Stomach (tissue), 4 donors: ENCODE results near the gene ABCA12.
"Not testable (repeated sequence)": the region's sequence is repeated elsewhere in the genome, so short reads cannot be mapped to it uniquely, and the experiment has no call there.

Experiments used
- EP300 ChIP-seq: sonication (generic); formaldehyde crosslinking; IDR thresholded peaks from one replicate; pipeline ENCODE4 v1.6.1; 2017; ENCODE audit warnings: antibody characterized with exemption
- POLR2A ChIP-seq, 4 donors: fragments of 450-650 bp; IDR thresholded peaks; one replicate each; pipeline ENCODE4 v1.6.1; 2016; ENCODE audit warnings: antibody characterized with exemption in 4 of 4, control low read depth in 2 of 4, mild to moderate bottlenecking in 1 of 4, moderate library complexity in 1 of 4
- POLR2AphosphoS5 ChIP-seq, 3 donors: sonication (generic); formaldehyde crosslinking; IDR thresholded peaks; one replicate each; pipeline ENCODE4 v1.6.1; 2016; ENCODE audit warnings: antibody characterized with exemption in 3 of 3
- TF ChIP-seq, protein P1 (sequence below), 7 experiments: fragments of 450-650 bp in 4 of 7; fragments of 200-600 bp in 3 of 7; sonication (generic) in 3 of 7; IDR thresholded peaks; one replicate each; pipeline ENCODE4 v1.5.1; 2016 to 2019; ENCODE audit warnings: antibody characterized with exemption in 7 of 7, control low read depth in 2 of 7, mild to moderate bottlenecking in 1 of 7

DNA sequence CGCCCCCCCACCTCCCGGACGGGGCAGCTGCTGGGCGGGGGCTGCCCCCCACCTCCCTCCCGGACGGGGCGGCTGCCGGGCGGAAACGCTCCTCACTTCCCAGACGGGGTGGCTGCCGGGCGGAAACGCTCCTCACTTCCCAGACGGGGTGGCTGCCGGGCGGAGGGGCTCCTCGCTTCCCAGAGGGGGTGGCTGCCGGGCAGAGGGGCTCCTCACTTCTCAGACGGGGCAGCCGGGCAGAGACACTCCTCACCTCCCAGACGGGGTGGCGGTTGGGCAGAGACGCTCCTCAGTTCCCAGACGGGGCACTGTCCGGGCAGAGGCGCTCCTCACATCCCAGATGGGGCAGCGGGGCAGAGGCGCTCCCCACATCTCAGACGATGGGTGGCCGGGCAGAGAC is 24.9 kb upstream of the ABCA12 start:
- TF ChIP-seq, protein P1, sequence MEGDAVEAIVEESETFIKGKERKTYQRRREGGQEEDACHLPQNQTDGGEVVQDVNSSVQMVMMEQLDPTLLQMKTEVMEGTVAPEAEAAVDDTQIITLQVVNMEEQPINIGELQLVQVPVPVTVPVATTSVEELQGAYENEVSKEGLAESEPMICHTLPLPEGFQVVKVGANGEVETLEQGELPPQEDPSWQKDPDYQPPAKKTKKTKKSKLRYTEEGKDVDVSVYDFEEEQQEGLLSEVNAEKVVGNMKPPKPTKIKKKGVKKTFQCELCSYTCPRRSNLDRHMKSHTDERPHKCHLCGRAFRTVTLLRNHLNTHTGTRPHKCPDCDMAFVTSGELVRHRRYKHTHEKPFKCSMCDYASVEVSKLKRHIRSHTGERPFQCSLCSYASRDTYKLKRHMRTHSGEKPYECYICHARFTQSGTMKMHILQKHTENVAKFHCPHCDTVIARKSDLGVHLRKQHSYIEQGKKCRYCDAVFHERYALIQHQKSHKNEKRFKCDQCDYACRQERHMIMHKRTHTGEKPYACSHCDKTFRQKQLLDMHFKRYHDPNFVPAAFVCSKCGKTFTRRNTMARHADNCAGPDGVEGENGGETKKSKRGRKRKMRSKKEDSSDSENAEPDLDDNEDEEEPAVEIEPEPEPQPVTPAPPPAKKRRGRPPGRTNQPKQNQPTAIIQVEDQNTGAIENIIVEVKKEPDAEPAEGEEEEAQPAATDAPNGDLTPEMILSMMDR (IDR thresholded peaks at IDR 0.05): not testable (repeated sequence)
- not testable (repeated sequence) for TF ChIP-seq EP300; POLR2A (IDR thresholded peaks at IDR 0.05); POLR2AphosphoS5 (IDR thresholded peaks at IDR 0.05)
